BE2C (cell line): Measurements from ENCODE around the gene AFDN.

Experiments used
- DNase-seq: peaks from one replicate; pipeline ENCODE4 v3.0.0-alpha.2; 2020
- H3K27me3 ChIP-seq: fragments of 250-450 bp; sonication (Bioruptor Pico); 2 replicates; pipeline ENCODE4 v1.5.1; 2020; ENCODE audit warnings: mild to moderate bottlenecking
- H3K36me3 ChIP-seq: fragments of 250-450 bp; sonication (Bioruptor Pico); 2 replicates; pipeline ENCODE4 v1.5.1; 2020; ENCODE audit warnings: mild to moderate bottlenecking
- H3K4me1 ChIP-seq: fragments of 250-450 bp; sonication (Bioruptor Pico); 2 replicates; pipeline ENCODE4 v1.5.1; 2020
- H3K4me3 ChIP-seq: 2 replicates; pipeline ENCODE4 v1.5.1; 2011; ENCODE audit warnings: low read depth, low read length
- H3K9me3 ChIP-seq: fragments of 250-450 bp; sonication (Bioruptor Pico); 2 replicates; pipeline ENCODE4 v1.5.1; 2020
- CTCF ChIP-seq: IDR thresholded peaks from 2 replicates; pipeline ENCODE4 v1.5.1; 2012; ENCODE audit warnings: mild to moderate bottlenecking, low read depth, low read length

The AFDN gene

GRCh38 chr6:167988154-167988495, 161.4 kb downstream of the AFDN start:
- TF ChIP-seq CTCF: no peak
- no peaks in the 10 kb centered on the region for H3K36me3 ChIP-seq
- no peaks in the 10 kb centered on the region for H3K27me3 ChIP-seq
- no peaks in the 10 kb centered on the region; the same call in 1 of the 2 replicates for H3K4me1 ChIP-seq
- no peak overlapping the region for H3K4me3 ChIP-seq
- DNase-seq: no peak
- no peaks in the 10 kb centered on the region for H3K9me3 ChIP-seq

GRCh38 chr6:167988945-167989841, 162.5 kb downstream of the AFDN start:
- H3K9me3 ChIP-seq: no peaks in the 10 kb centered on the region
- H3K4me1 ChIP-seq: no peaks in the 10 kb centered on the region; the same call in 1 of the 2 replicates
- H3K4me3 ChIP-seq: no peak overlapping the region
- DNase-seq: no peak
- H3K36me3 ChIP-seq: no peaks in the 10 kb centered on the region
- no peak for TF ChIP-seq CTCF
- H3K27me3 ChIP-seq: no peaks in the 10 kb centered on the region

- H3K4me3 ChIP-seq: no peak overlapping the region
- H3K4me1 ChIP-seq: no peaks in the 10 kb centered on the region; the same call in 1 of the 2 replicates
- no peaks in the 10 kb centered on the region for H3K9me3 ChIP-seq
- no peak for DNase-seq
- H3K36me3 ChIP-seq: no peaks in the 10 kb centered on the region
- TF ChIP-seq CTCF: no peak
- H3K27me3 ChIP-seq: no peaks in the 10 kb centered on the region
Measured at GRCh38 chr6:167990016-167990945, 163.6 kb downstream of the AFDN start.

- Histone ChIP-seq H3K4me3 (no peak overlapping the region), H3K27me3 (no peaks in the 10 kb centered on the region), H3K36me3 (no peaks in the 10 kb centered on the region), H3K4me1 (no peaks in the 10 kb centered on the region; the same call in 1 of the 2 replicates), H3K9me3 (no peaks in the 10 kb centered on the region)
- TF ChIP-seq CTCF: no peak
- no peak for DNase-seq
Measured at GRCh38 chr6:167993169-167993568, 166.5 kb downstream of the AFDN start.

- H3K9me3 ChIP-seq: no peaks in the 10 kb centered on the region
- no peaks in the 10 kb centered on the region; the same call in 1 of the 2 replicates for H3K4me1 ChIP-seq
- H3K4me3 ChIP-seq: no peak overlapping the region
- TF ChIP-seq CTCF: no peak
- no peak for DNase-seq
- H3K27me3 ChIP-seq: no peaks in the 10 kb centered on the region
- no peaks in the 10 kb centered on the region for H3K36me3 ChIP-seq
Measured at GRCh38 chr6:167993831-167994230, 167.1 kb downstream of the AFDN start.

- Histone ChIP-seq H3K27me3 (no peaks in the 10 kb centered on the region), H3K36me3 (no peaks in the 10 kb centered on the region), H3K4me3 (no peak overlapping the region), H3K4me1 (no peaks in the 10 kb centered on the region; the same call in 1 of the 2 replicates), H3K9me3 (no peaks in the 10 kb centered on the region)
- TF ChIP-seq CTCF: no peak
- DNase-seq: no peak
Measured at GRCh38 chr6:167995302-167995701, 168.6 kb downstream of the AFDN start.
